Activated naive CD4-positive, alpha-beta T cell treated with anti-CD3 and anti-CD28 coated beads, Interleukin-2, amount 50 U/mL, for 72 hours (primary cell): ENCODE results near the gene MCAT. TPM values are rescaled to one million over a fixed set of nuclear protein-coding genes. Genes with fewer than 3 reads are reported as not detected.
"Not testable (repeated sequence)": the region's sequence is repeated elsewhere in the genome, so short reads cannot be mapped to it uniquely, and the experiment has no call there.

ENCODE experiments used
- ATAC-seq, 2 donors: fragments of 150-1000 bp; cut with Tn5 transposase; 2 replicates each; pipeline ENCODE4 v1.10.0; 2021; ENCODE audit warnings: mild to moderate bottlenecking in 2 of 2, moderate library complexity in 2 of 2
- DNase-seq, 2 donors: peaks; one replicate each; pipeline ENCODE4 v3.0.0; 2021 to 2022; ENCODE audit warnings: low spot score in 2 of 2
- H3K27ac Mint-ChIP-seq, 2 donors: one replicate each; pipeline ENCODE4 v1.8.0; 2022; ENCODE audit warnings: mild to moderate bottlenecking in 2 of 2, mixed read lengths in 2 of 2
- H3K36me3 Mint-ChIP-seq, 2 donors: one replicate each; pipeline ENCODE4 v1.8.0; 2022; ENCODE audit warnings: mixed read lengths in 2 of 2
- H3K9me3 Mint-ChIP-seq, 2 donors: one replicate each; pipeline ENCODE4 v1.8.0; 2022; ENCODE audit warnings: mixed read lengths in 2 of 2
- total RNA-seq, 2 donors: library from RNA; stranded (reverse); gene quantifications; one replicate each; pipeline ENCODE4 v1.2.3, GENCODE V29; 2022

The MCAT gene
- total RNA-seq, 2 donors from 2014 or later = 6.0 to 19.4 TPM

GRCh38 chr22:43147821-43148220 is 4.6 kb upstream of the MCAT start:
- DNase-seq = no peak
- Mint-ChIP-seq H3K27ac (peak overlapping the region; percentile 45 to 46), H3K36me3 (peaks cover 7 to 9% of the 10 kb centered on the region in 2 donors), H3K9me3 (no peaks in the 10 kb centered on the region)
- no peak for ATAC-seq

GRCh38 chr22:43146332-43146731 is 3.1 kb upstream of the MCAT start:
- H3K9me3 Mint-ChIP-seq, DNase-seq, ATAC-seq: not testable (repeated sequence)
- Mint-ChIP-seq H3K36me3 (peaks cover 7 to 12% of the 10 kb centered on the region in 2 donors), H3K27ac (peak overlapping the region in 1 of 2 donors; percentile 46)

- not testable (repeated sequence) for H3K27ac Mint-ChIP-seq, H3K9me3 Mint-ChIP-seq, ATAC-seq, DNase-seq
- H3K36me3 Mint-ChIP-seq = peaks cover 4 to 12% of the 10 kb centered on the region in 2 donors
Observed at GRCh38 chr22:43145371-43145770, 2.2 kb upstream of the MCAT start.

DNA sequence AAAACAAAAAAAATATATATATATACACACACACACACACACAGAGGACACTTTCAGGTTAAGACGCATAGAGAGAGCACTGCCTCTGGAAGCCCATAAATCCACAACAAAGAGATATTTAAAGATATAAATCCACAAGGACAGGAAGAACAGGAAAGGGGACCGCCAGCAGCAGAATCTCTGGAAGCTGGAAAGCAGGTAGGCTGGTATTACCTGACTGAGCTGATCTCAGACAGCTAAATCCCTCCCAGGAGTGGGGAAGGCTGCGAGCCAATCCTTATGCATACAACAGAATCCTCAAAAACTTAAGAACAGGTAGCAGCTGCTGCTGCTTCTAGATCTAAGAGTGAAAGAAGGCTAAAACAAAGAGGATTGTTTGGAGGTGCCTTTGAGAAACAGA is 1.8 kb upstream of the MCAT start:
- no peak for ATAC-seq
- Mint-ChIP-seq H3K9me3 (no peaks in the 10 kb centered on the region), H3K27ac (no peak overlapping the region), H3K36me3 (peaks cover 8 to 16% of the 10 kb centered on the region in 2 donors)
- DNase-seq = no peak

DNA sequence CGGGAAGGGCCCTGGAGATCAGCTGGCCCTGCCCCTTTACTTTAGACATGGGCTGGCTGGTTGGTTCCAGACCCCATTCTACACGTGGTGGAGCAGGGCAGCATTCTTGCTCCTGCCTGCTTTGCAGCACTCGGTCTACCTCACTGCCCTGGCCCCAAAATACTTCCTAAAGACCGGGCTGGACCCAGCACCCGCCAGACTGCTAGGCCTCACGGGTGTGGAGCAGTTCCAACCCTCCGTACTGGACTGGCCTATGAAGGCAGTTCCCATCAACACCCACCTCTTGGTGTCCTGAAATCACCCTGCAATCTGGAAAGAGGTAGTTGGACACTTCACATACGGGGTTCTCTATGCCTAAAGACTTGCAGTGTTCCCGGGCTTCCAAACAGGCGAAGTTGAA is 6.4 kb downstream of the MCAT start:
- Mint-ChIP-seq H3K36me3 (peaks cover 4 to 10% of the 10 kb centered on the region in 2 donors), H3K27ac (no peak overlapping the region), H3K9me3 (no peaks in the 10 kb centered on the region)
- ATAC-seq = no peak
- no peak for DNase-seq

GRCh38 chr22:43136255-43136654 is 6.9 kb downstream of the MCAT start:
- peak in 1 of 2 donors; percentile 48 for DNase-seq
- Mint-ChIP-seq H3K9me3 (no peaks in the 10 kb centered on the region), H3K36me3 (peaks cover 4 to 10% of the 10 kb centered on the region in 2 donors), H3K27ac (no peak overlapping the region)
- peak in 1 of 2 donors; percentile 61 for ATAC-seq

GRCh38 chr22:43135565-43135964 is 7.6 kb downstream of the MCAT start:
- DNase-seq (no peak), ATAC-seq (no peak)
- H3K36me3 Mint-ChIP-seq = peaks cover 4 to 9% of the 10 kb centered on the region in 2 donors
- H3K9me3 Mint-ChIP-seq = no peaks in the 10 kb centered on the region
- H3K27ac Mint-ChIP-seq = no peak overlapping the region

DNA sequence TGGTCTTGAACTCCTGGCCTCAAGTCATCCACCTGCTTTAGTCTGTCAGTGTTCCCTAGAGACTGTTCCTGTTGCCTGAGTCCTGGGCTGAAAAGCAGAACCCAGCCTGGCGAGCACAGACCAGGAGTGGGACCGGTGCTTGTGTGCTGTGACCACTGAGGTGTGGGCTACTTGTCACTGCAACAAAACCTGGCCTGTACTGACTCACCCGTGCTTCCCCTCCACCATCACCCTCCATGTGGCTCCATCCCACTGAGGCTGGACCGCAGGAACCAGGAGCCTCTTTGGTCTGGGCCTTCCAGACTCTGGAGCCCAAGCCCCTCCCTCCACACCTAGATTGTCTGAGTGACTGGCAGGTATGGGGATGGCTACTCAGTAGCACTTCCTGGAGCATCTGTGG is 8.6 kb downstream of the MCAT start:
- no peak overlapping the region for H3K27ac Mint-ChIP-seq
- DNase-seq = no peak
- ATAC-seq = no peak
- no peaks in the 10 kb centered on the region for H3K36me3 Mint-ChIP-seq
- no peaks in the 10 kb centered on the region for H3K9me3 Mint-ChIP-seq

DNA sequence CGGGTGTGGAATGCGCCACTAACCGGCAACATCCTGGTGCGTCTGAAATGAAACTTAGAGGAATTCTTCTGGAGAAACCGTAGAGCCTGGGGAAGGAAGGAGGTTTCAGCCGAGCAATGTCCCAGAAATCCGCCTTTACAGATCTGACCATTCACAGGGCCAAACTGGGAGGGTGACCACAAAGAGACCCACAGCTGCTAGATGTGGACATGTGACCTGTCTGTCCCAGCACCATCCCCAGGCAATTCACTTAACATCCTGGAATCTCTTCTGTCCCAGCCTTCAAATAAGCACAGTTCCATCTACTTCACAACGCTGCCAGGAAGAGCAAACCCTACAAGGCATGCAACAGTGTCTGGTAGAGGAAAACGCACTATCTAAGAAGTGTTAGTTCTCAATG is 9.8 kb downstream of the MCAT start:
- Mint-ChIP-seq H3K36me3 (no peaks in the 10 kb centered on the region), H3K27ac (no peak overlapping the region), H3K9me3 (no peaks in the 10 kb centered on the region)
- DNase-seq (no peak), ATAC-seq (no peak)

- no peak for ATAC-seq
- DNase-seq = no peak
- no peak overlapping the region for H3K27ac Mint-ChIP-seq
- no peaks in the 10 kb centered on the region for H3K9me3 Mint-ChIP-seq
- H3K36me3 Mint-ChIP-seq = no peaks in the 10 kb centered on the region
Observed at GRCh38 chr22:43131773-43132501, 11.3 kb downstream of the MCAT start.

GRCh38 chr22:43129426-43130425 is 13.5 kb downstream of the MCAT start:
- no peak for DNase-seq
- Mint-ChIP-seq H3K9me3 (no peaks in the 10 kb centered on the region), H3K27ac (no peak overlapping the region), H3K36me3 (no peaks in the 10 kb centered on the region)
- no peak for ATAC-seq

- Mint-ChIP-seq H3K36me3 (no peaks in the 10 kb centered on the region), H3K27ac (no peak overlapping the region), H3K9me3 (no peaks in the 10 kb centered on the region)
- DNase-seq = no peak
- no peak for ATAC-seq
Observed at GRCh38 chr22:43128928-43129424, 14.2 kb downstream of the MCAT start.

DNA sequence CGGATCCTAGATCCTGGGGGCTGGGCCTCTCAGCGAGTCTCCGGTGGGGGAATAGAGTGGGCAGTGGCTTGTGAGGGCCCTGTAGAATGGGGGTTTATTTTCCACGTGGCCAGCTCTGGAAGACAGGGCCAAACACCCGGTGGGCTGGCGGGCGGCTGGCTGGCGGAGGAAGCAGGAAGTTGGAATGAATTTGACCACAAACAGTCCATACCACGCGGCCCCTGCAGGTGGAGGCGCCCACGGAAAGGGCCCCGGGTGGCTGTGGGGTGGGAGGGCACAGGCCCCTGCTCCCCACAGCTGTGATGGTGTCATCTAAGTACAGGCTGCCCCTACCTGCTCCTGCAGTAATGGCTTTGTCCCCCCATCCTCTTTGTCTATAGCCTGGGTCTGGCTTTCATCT is 15.1 kb downstream of the MCAT start:
- H3K9me3 Mint-ChIP-seq = no peaks in the 10 kb centered on the region
- no peak overlapping the region for H3K27ac Mint-ChIP-seq
- DNase-seq (no peak), ATAC-seq (no peak)
- no peaks in the 10 kb centered on the region for H3K36me3 Mint-ChIP-seq

DNA sequence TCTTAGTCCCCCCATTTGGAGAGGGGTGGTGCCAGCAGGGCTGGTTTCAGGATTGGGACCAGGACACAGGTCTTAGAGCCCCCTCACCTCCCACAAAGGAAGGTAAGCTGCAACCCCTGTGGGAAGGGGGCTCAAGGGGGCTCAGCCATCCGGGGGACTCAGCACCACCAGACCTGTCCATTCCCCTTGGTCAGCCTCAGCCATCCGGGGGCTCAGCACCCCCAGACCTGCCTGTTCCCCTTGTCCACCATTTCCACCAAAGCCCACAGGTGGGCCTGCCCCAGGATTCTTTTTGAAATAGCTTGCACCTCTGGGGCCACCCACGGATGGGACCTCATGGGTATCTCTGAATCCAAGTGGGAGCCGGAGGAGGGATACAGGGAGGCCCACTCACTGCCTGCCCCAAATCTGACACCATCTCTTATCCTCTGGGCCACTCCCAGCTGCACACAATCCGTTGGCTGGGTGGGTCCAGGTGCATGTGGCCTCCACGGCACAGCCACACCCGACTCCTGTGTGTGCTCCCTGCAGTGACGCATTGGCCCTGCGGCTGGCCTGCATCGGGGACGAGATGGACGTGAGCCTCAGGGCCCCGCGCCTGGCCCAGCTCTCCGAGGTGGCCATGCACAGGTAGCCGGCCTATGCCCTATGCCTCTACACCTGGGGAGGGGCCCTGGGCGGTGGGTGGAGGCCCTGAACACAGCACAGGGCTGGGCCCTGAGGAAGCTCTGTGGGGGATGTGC is 15.9 kb downstream of the MCAT start:
- no peak for DNase-seq
- Mint-ChIP-seq H3K9me3 (no peaks in the 10 kb centered on the region), H3K27ac (peak overlapping the region in 1 of 2 donors; percentile 6), H3K36me3 (no peaks in the 10 kb centered on the region)
- ATAC-seq = no peak

DNA sequence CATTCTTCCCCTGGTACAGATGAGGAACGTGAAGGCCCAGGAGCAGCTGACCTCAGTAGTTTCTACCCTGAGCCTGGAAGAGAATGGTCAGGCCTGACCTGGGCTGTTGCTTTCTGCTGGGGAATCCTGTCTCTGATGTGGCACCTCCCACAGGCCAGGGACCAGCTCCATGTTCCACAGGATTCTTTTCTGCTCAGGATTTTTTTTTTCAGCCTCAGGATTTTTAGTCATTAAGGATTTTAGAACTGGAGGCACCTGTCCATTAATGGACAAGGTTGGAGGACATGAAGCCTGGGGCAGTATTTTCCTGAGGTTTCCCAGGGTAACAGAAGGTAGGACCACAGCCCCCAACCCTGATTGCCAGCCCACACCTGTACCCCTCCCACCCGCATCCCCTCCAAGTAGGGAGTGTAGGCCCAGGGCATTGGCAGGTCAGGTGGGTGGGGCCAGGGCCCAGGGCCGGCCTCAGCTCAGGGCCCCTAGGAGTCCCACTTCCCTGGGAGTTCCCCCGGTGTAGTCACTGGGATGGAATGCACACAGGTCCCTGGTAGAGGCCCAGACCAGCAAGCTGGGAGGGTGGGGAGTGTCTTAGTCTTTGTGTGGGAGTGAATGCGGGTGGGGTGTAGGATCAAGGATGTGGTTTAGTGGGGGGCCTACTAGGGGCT is 16.6 kb downstream of the MCAT start:
- ATAC-seq = no peak
- H3K27ac Mint-ChIP-seq = peak overlapping the region in 1 of 2 donors; percentile 6
- H3K36me3 Mint-ChIP-seq = no peaks in the 10 kb centered on the region
- no peaks in the 10 kb centered on the region for H3K9me3 Mint-ChIP-seq
- no peak for DNase-seq

DNA sequence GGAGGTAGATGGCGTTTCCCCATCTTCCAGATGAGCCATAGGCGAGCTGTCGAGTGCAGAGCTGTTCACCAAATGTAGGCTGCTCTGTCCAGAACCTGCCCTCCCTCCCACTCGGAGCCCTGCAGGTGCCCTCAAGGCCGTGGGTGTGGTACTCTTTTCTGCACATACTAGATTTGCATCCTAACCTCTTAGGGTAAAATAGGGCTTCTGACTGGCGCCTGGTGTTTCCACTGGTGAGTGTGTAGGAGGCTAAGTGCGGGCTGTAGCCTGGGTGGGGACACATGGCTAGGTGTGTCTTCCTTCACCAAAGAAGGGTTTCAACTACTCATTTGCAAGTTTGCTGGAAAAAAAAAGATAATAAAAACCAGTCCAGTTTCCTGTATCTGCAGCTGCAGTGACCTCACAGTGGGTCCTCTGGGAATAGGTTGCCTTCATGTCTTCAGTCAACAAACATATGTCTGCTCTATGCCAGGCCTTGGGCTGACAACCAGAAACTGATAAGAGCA is 24.2 kb downstream of the MCAT start:
- Mint-ChIP-seq H3K27ac (no peak overlapping the region), H3K36me3 (no peaks in the 10 kb centered on the region), H3K9me3 (no peaks in the 10 kb centered on the region)
- DNase-seq (no peak), ATAC-seq (no peak)
